Ishikawa (cell line): ENCODE results near the gene RFWD3.

Experiments
- CEBPB ChIP-seq: IDR thresholded peaks from 2 replicates; pipeline ENCODE4 v1.6.1; 2012
- CREB1 ChIP-seq: IDR thresholded peaks from 2 replicates; pipeline ENCODE4 v1.6.1; 2012; ENCODE audit warnings: low read depth
- EGR1 ChIP-seq: IDR thresholded peaks from 2 replicates; pipeline ENCODE4 v1.6.1; 2012
- EP300 ChIP-seq: IDR thresholded peaks from 2 replicates; pipeline ENCODE4 v1.6.1; 2012; ENCODE audit warnings: borderline replicate concordance
- FOXM1 ChIP-seq: IDR thresholded peaks from 2 replicates; pipeline ENCODE4 v1.6.1; 2012; ENCODE audit warnings: low read depth, borderline replicate concordance
- MAX ChIP-seq: IDR thresholded peaks from 2 replicates; pipeline ENCODE4 v1.6.1; 2012
- NFIC ChIP-seq: IDR thresholded peaks from 2 replicates; pipeline ENCODE4 v1.6.1; 2012
- RAD21 ChIP-seq: IDR thresholded peaks from 2 replicates; pipeline ENCODE4 v1.6.1; 2012; ENCODE audit warnings: low read depth
- REST ChIP-seq: IDR thresholded peaks from 2 replicates; pipeline ENCODE4 v1.6.1; 2012; ENCODE audit warnings: low read depth, mild to moderate bottlenecking
- TAF1 ChIP-seq: IDR thresholded peaks from 2 replicates; pipeline ENCODE4 v1.6.1; 2012; ENCODE audit warnings: low read depth, mild to moderate bottlenecking
- TCF12 ChIP-seq: IDR thresholded peaks from 2 replicates; pipeline ENCODE4 v1.6.1; 2012; ENCODE audit warnings: low read depth
- TEAD4 ChIP-seq: IDR thresholded peaks from 2 replicates; pipeline ENCODE4 v1.6.1; 2012
- USF1 ChIP-seq: IDR thresholded peaks from 2 replicates; pipeline ENCODE4 v1.6.1; 2012
- YY1 ChIP-seq: IDR thresholded peaks from 2 replicates; pipeline ENCODE4 v1.6.1; 2012; ENCODE audit warnings: low read depth
- ZBTB7A ChIP-seq: IDR thresholded peaks from 2 replicates; pipeline ENCODE4 v1.6.1; 2012; ENCODE audit warnings: low read depth

Gene RFWD3

GRCh38 chr16:74650966-74651567, 15.6 kb downstream of the RFWD3 start:
- TF ChIP-seq REST (no peak), ZBTB7A (no peak), TCF12 (no peak), TAF1 (no peak), TEAD4 (no peak), EP300 (no peak), YY1 (no peak)

GRCh38 chr16:74649839-74650504, 16.7 kb downstream of the RFWD3 start:
- TF ChIP-seq NFIC (no peak), CREB1 (no peak), EP300 (no peak), EGR1 (no peak)

- no peak for TF ChIP-seq ZBTB7A
- TF ChIP-seq TCF12, result no peak
- no peak for TF ChIP-seq TAF1
- TF ChIP-seq YY1, result no peak
- TF ChIP-seq NFIC, result no peak
- no peak for TF ChIP-seq CEBPB
- TF ChIP-seq MAX, result no peak
- no peak for TF ChIP-seq EGR1
- TF ChIP-seq USF1, result no peak
- TF ChIP-seq FOXM1, result no peak
- no peak for TF ChIP-seq REST
- TF ChIP-seq CREB1, result no peak
- no peak for TF ChIP-seq EP300
- no peak for TF ChIP-seq TEAD4
- TF ChIP-seq RAD21, result no peak
Measured at GRCh38 chr16:74641969-74642368, 24.7 kb downstream of the RFWD3 start.

GRCh38 chr16:74637742-74638453, 28.8 kb downstream of the RFWD3 start:
- TF ChIP-seq MAX (no peak), TEAD4 (no peak), NFIC (no peak), EP300 (no peak), REST (no peak), FOXM1 (no peak), USF1 (no peak), TCF12 (no peak), EGR1 (no peak), TAF1 (no peak), CEBPB (no peak), CREB1 (no peak), ZBTB7A (no peak), RAD21 (no peak), YY1 (no peak)
